ENCODE results near the gene CFHR4.
"Not testable (repeated sequence)": the region's sequence is repeated elsewhere in the genome, so short reads cannot be mapped to it uniquely, and the experiment has no call there.

The CFHR4 gene

GRCh38 chr1:196887515-196888239, at the start of gene CFHR4:
Gene CFHR4 (plus strand): TSS chr1:196888052. CDS start chr1:196888151, 99 bp downstream.
- no peak for DNase-seq

GRCh38 chr1:196849613-196850492, 38.0 kb upstream of the CFHR4 start:
- not testable (repeated sequence) for DNase-seq

GRCh38 chr1:196856053-196856452, 31.8 kb upstream of the CFHR4 start:
- no peak for DNase-seq

GRCh38 chr1:196857188-196857587, 30.7 kb upstream of the CFHR4 start:
- no peak for DNase-seq

GRCh38 chr1:196858811-196859210, 29.0 kb upstream of the CFHR4 start:
- no peak for DNase-seq

GRCh38 chr1:196860323-196860884, 27.4 kb upstream of the CFHR4 start:
- no peak for DNase-seq

- DNase-seq = no peak
These were observed 26.4 kb upstream of the CFHR4 start for GRCh38 chr1:196861429-196861828.

GRCh38 chr1:196866974-196867373, 20.9 kb upstream of the CFHR4 start:
- DNase-seq = no peak

- DNase-seq = no peak
These were observed 14.5 kb upstream of the CFHR4 start for GRCh38 chr1:196873385-196873784.

GRCh38 chr1:196875935-196876334, 11.9 kb upstream of the CFHR4 start:
- DNase-seq = no peak

GRCh38 chr1:196877964-196878363, 9.9 kb upstream of the CFHR4 start:
- no peak for DNase-seq

GRCh38 chr1:196886560-196886959, 1.3 kb upstream of the CFHR4 start:
- not testable (repeated sequence) for DNase-seq

GRCh38 chr1:196890668-196891067, 2.8 kb downstream of the CFHR4 start:
- no peak for DNase-seq

GRCh38 chr1:196891251-196891650, 3.4 kb downstream of the CFHR4 start:
- DNase-seq = no peak

GRCh38 chr1:196896355-196896754, 8.5 kb downstream of the CFHR4 start:
- no peak for DNase-seq

- no peak for DNase-seq
These were observed 9.4 kb downstream of the CFHR4 start for GRCh38 chr1:196897158-196897828.

GRCh38 chr1:196902344-196902743, 14.5 kb downstream of the CFHR4 start:
- DNase-seq = no peak

GRCh38 chr1:196910215-196910614, 22.4 kb downstream of the CFHR4 start:
- no peak for DNase-seq

GRCh38 chr1:196912283-196912682, 24.4 kb downstream of the CFHR4 start:
- DNase-seq = not testable (repeated sequence)

- DNase-seq = not testable (repeated sequence)
These were observed 39.0 kb downstream of the CFHR4 start for GRCh38 chr1:196926839-196927238.

- not testable (repeated sequence) for DNase-seq
These were observed 45.0 kb downstream of the CFHR4 start for GRCh38 chr1:196932853-196933252.

- no peak for DNase-seq
These were observed 45.8 kb downstream of the CFHR4 start for GRCh38 chr1:196933531-196934189.

GRCh38 chr1:196941474-196941873, 53.6 kb downstream of the CFHR4 start:
- DNase-seq = not testable (repeated sequence)
